Hindlimb muscle (tissue), 1 donor: ENCODE data around the gene TMPRSS11A. TPM values are rescaled to one million over a fixed set of nuclear protein-coding genes. Genes with fewer than 3 reads are reported as not detected.

Experiments used
- DNase-seq: peaks from one replicate; pipeline ENCODE4 v3.0.0-alpha.2; 2013
- polyA plus RNA-seq: library from polyadenylated mRNA; unstranded; fragments of 120-200 nt; gene quantifications from one replicate; pipeline ENCODE4 v1.2.1, GENCODE V29; 2013; ENCODE audit not compliant: insufficient read length

TMPRSS11A gene
- 0.12 TPM for polyA plus RNA-seq

GRCh38 chr4:67963356-67963755 lies at the start of gene TMPRSS11A:
TMPRSS11A (minus strand) TSS chr4:67963493; CDS start chr4:67963393, 100 bp downstream.
- no peak for DNase-seq

DNA sequence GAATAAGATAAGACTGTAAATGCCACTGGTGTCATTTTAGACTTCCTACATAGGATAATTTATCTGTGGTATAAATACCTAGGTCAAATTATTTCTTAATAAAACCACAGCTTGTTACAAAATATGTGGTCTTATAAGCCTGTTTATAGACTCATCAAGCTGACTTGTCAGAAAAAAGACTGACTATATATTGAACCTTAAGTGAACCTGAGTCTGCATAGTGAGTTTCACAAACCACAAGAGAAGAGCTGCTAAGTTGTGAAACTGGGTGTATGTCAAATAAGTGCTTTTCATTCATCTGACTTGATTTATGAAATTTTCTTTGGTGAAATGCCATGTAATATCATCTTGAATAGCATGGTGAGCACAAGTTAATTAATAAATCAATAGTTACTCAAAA lies 48.4 kb upstream of the TMPRSS11A start:
- no peak for DNase-seq

GRCh38 chr4:68002906-68003305 lies 39.6 kb upstream of the TMPRSS11A start:
- DNase-seq = no peak

GRCh38 chr4:67996127-67996526 lies 32.8 kb upstream of the TMPRSS11A start:
- DNase-seq = no peak

DNA sequence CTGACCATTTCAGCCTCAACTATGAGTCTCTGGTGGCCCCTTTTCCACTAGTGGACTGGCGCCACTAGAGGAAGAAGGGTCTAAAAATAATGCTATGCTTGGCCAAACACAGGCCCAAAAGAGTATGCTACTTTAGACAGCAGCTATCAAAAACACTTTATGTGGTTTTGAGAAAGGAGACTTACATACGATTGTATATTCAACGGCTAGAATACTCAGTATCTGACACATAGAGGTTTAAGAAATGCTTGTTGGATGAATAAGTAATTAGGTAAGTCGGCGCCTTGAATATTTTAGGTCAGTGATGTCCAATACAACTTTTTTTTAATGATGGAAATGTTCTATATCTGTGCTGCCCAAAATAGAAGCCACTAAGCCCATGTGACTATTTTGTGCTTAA lies 25.7 kb upstream of the TMPRSS11A start:
- DNase-seq = no peak

- DNase-seq = no peak
Observed at GRCh38 chr4:67983333-67983732, 20.0 kb upstream of the TMPRSS11A start.

DNA sequence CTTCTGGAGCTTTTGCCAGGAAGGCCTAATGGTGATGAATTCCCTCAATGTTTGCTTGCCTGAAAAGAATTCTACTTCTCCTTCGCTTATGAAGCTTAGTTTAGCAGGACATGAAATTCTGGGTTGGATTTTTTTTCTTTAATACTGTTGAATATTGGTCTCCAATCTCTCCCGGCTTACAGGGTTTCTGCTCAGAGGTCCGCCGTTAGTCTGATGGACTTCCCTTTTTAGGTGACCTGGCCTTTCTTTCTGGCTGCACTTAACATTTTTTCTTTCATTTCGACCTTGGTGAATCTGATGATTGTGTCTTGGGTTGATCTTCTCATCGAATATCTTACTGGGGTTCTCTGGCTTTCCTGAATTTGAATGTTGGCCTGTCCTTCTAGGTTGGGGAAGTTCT lies 17.2 kb upstream of the TMPRSS11A start:
- no peak for DNase-seq

DNA sequence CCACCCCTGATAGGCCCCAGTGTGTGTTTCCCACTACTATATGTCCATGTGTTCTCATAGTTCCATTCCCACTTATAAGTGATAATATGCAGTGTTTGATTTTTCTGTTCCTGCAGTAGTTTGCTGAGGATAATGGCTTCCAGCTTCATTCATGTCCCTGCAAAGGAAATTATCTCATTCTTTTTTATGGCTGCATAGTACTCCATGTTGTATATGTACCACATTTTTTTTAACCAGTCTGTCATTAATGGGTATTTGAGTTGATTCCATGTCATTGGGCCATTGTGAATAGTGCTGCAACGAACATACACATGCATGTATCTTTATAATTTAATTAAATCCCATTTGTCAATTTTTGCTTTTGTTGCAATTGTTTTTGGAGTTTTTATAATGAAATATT lies 10.3 kb upstream of the TMPRSS11A start:
- DNase-seq = no peak

DNA sequence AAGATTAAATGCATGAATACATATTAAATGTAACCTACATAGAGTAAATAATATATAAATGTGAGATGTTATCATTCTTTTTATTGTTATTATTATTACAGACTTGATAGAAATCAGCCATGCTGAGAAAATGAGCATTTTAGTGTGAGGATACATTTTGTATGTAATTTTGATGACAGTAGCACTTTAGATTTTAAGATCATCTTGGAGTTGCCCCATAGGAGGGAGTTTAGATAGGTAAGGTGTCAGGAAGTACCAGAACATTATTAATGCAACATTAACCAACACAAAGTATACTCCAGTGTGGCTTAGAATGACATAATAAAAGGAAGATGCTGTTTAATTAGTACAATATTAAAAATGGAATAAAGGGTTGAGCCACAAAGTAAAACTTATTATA lies 8.4 kb downstream of the TMPRSS11A start:
- no peak for DNase-seq

- DNase-seq = no peak
Observed at GRCh38 chr4:67941074-67941473, 22.2 kb downstream of the TMPRSS11A start.

DNA sequence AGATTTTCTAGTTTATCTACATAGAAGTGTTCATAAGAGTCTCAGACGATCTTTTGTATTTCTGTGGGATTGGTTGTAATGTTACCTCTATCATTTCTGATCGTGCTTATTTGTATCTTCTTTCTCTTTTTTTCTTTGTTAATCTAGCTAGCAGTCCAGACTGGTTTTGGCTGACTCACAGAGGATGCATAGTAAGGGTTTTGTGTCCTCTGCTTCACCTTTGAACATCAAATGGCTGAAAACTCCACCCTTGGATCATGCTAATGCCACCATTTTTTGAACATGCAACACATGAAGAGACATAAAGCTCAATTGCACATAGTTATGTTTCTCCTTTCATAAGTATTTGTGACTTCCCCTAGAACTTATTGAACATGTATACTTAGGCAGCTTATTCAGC lies 22.8 kb downstream of the TMPRSS11A start:
- DNase-seq = no peak

GRCh38 chr4:67939195-67939594 lies 24.1 kb downstream of the TMPRSS11A start:
- no peak for DNase-seq

- DNase-seq = no peak
Observed at GRCh38 chr4:67935888-67936287, 27.4 kb downstream of the TMPRSS11A start.

- no peak for DNase-seq
Observed at GRCh38 chr4:67934628-67935027, 28.7 kb downstream of the TMPRSS11A start.

DNA sequence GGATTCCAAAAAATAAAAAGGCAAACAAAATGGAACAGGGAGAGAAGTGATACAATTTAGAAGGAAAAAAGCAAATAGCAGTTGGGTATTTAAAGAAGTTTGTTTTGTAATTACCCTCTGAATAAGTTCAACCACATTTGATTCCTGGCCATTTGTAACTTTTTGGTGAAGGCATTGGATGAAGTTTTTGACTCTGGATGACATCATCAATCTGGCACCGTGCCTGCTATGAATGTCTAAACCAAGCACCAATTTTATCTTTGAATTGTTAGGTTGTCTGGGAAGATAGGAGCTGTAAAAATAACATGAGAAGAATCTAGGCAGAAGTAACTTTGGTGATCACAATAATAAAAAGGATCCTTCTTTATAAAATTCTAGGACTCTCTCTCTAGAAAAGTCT lies 29.5 kb downstream of the TMPRSS11A start:
- DNase-seq = no peak

GRCh38 chr4:67933038-67933437 lies 30.3 kb downstream of the TMPRSS11A start:
- DNase-seq = no peak

DNA sequence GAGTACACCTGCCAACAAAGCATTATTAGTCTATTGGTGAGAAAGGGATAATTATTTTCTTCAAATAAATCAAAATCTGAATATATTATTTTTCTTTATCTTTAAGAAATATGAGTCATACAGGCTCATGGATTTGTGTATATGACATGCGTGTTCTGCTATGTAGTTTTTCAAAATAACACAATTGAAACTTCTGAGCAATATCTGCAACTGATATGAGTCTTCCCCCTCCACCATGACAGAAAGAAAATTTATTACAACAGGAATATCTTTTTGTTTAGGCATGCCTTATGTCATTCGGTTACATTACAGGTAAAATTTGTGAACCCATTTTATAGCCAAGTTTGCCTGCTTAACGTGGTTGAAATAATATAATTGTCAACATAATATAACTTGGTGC lies 32.0 kb downstream of the TMPRSS11A start:
- no peak for DNase-seq

DNA sequence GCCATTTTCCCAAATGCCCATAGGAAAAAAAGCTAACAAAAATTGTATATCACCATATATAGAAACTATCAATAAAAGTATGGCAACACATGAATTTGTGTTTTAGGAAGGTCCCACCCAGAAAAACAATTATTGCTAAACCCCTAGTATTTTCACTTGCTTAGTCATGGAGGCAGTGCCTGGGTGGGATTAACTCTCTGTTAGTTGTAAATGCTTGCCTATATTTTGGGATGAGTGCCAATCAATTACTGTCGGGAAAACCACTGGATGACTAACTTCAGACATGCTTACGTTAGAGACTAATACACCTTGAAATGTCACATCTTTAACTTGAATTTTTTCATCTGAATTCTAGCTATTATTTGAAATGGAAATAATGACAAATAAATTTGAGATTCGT lies 33.9 kb downstream of the TMPRSS11A start:
- no peak for DNase-seq

DNA sequence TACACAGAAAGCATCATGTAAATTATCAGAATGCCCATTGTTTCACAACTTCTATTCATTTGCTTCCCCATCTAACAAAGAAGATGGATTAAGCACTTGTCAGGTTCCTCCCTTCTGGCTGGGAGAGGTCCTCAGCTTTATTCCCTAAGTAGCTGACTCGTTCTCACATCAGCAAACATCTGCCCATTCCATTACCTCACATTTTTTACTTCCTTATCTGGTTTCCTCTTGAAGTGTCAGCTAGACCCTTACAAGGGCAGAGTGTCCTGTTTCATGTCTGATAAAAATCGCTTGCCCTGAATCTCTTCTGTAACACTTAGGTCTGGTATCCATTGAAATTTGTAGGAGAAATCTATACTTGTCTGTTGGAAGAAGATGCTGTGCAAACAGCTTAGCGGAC lies 34.7 kb downstream of the TMPRSS11A start:
- no peak for DNase-seq

DNA sequence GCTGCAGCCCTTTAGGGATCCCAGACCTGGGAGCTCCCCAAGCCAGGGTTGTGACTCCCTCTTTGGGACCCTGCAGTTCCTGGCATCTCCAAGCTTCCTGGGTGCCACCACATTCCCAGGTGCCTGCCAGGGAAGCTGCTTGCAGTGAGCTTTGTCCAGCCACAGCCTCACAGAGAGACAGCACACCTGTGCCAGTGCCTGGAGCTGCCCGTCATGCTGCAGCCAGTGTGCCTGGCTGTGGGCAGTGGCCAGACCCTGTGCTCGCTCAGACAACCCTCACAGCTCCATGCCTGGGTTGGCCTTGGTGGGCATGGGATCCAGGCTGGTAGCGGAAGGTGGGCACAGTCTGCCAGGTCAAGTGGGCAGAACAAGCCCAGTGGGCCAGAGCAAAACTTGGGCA lies 36.0 kb downstream of the TMPRSS11A start:
- no peak for DNase-seq

GRCh38 chr4:67926485-67926884 lies 36.8 kb downstream of the TMPRSS11A start:
- DNase-seq = no peak

DNA sequence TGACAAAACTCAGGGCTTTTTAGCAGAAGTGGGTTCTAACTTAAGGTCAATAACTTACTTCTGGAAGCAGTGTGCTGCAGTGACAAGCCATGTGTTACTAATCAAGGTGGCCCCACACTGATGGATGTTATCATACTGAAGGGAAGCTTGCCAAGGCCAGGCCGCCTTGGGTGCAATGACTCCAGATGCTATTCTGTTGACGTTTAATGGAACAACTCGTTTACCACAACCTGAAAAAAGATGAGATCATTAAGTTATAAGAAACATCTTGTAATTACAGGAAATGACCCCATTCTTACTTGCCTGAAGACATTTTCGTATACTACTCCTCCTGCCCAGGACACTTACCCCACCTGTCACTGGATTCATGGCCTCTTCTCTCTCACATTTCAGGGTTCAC lies 40.6 kb downstream of the TMPRSS11A start:
- no peak for DNase-seq

GRCh38 chr4:67918428-67918827 lies 44.9 kb downstream of the TMPRSS11A start:
- DNase-seq = no peak

- no peak for DNase-seq
Observed at GRCh38 chr4:67915400-67915966, 47.8 kb downstream of the TMPRSS11A start.

- DNase-seq = no peak
Observed at GRCh38 chr4:67912080-67912479, 51.2 kb downstream of the TMPRSS11A start.
